T-cell (primary cell): Measurements from ENCODE around the gene PRSS16. TPM values are rescaled to one million over a fixed set of nuclear protein-coding genes. Genes with fewer than 3 reads are reported as not detected.

Source experiments
- ATAC-seq, 4 experiments: fragments of 200-7000 bp in 3 of 4; fragments of 150-1000 bp in 1 of 4; cut with Tn5 transposase; replicated peaks in 1 of 4; 1 replicate in 3 of 4; 2 replicates in 1 of 4; pipeline ENCODE4 v1.10.0; 2021; ENCODE audit warnings: moderate library complexity in 3 of 4, mild to moderate bottlenecking in 2 of 4, moderate number of reproducible peaks in 1 of 4
- CTCF ChIA-PET, 2 donors: fragments of 300-600 bp; sonication (Branson Sonifier 250); formaldehyde crosslinking; loops; one replicate each; lab custom pipeline; 2022; ENCODE audit warnings: antibody characterized with exemption in 2 of 2; lab: Charles Lee
- POLR2A ChIA-PET, 2 donors: fragments of 300-600 bp; sonication (Branson Sonifier 250); formaldehyde crosslinking; loops; one replicate each; lab custom pipeline; 2022; ENCODE audit warnings: antibody characterized with exemption in 2 of 2; lab: Charles Lee
- DNase-seq, 35 experiments: peaks; one replicate each; pipeline versions ENCODE4 v3.0.0 to v3.0.0-alpha.2; 2013 to 2023
- H3K27ac ChIP-seq: one replicate; pipeline ENCODE4 v1.5.1; 2013; ENCODE audit warnings: low read length
- H3K27me3 ChIP-seq, 2 experiments: replicated peaks in 1 of 2; 1 replicate in 1 of 2; 2 replicates in 1 of 2; pipeline versions ENCODE4 v1.6.1 to v1.7.0; 2013; ENCODE audit warnings: low read length in 1 of 2, mixed read lengths in 1 of 2; ENCODE audit not compliant: control insufficient read depth in 2 of 2, insufficient read depth in 2 of 2; ENCODE audit errors: extremely low read depth in 1 of 2
- H3K36me3 ChIP-seq, 2 donors: 1 replicate in 1 of 2; 2 replicates in 1 of 2; pipeline versions ENCODE4 v1.6.1 to v1.7.0; 2013; ENCODE audit warnings: low read length in 1 of 2; ENCODE audit not compliant: control insufficient read depth in 2 of 2, insufficient read depth in 1 of 2; ENCODE audit errors: extremely low read depth in 1 of 2
- H3K4me1 ChIP-seq, 2 experiments: 1 replicate in 1 of 2; 2 replicates in 1 of 2; pipeline versions ENCODE4 v1.6.1 to v1.7.0; 2013; ENCODE audit warnings: low read length in 2 of 2, mixed read lengths in 1 of 2; ENCODE audit not compliant: insufficient read depth in 2 of 2, control insufficient read depth in 1 of 2; ENCODE audit errors: extremely low read depth in 1 of 2
- H3K4me3 ChIP-seq, 2 donors: 1 replicate in 1 of 2; 2 replicates in 1 of 2; pipeline versions ENCODE4 v1.5.1 to v1.7.0; 2013; ENCODE audit warnings: mild to moderate bottlenecking in 2 of 2, low read length in 1 of 2, moderate library complexity in 1 of 2; ENCODE audit not compliant: control insufficient read depth in 1 of 2; ENCODE audit errors: extremely low read depth in 1 of 2
- H3K9me3 ChIP-seq: 2 replicates; pipeline ENCODE4 v1.7.0; 2013
- H3K27ac Mint-ChIP-seq, 2 donors: one replicate each; pipeline ENCODE4 v1.8.0; 2020 to 2021; ENCODE audit warnings: mild to moderate bottlenecking in 2 of 2, mixed read lengths in 2 of 2
- H3K27me3 Mint-ChIP-seq, 2 donors: one replicate each; pipeline ENCODE4 v1.8.0; 2021 to 2022; ENCODE audit warnings: mixed read lengths in 2 of 2
- H3K36me3 Mint-ChIP-seq: one replicate; pipeline ENCODE4 v1.8.0; 2021; ENCODE audit warnings: mixed read lengths
- H3K4me1 Mint-ChIP-seq, 3 donors: one replicate each; pipeline ENCODE4 v1.8.0; 2020 to 2022; ENCODE audit warnings: mixed read lengths in 3 of 3, mild to moderate bottlenecking in 1 of 3
- H3K4me3 Mint-ChIP-seq, 3 donors: one replicate each; pipeline ENCODE4 v1.8.0; 2020 to 2022; ENCODE audit warnings: mild to moderate bottlenecking in 3 of 3, mixed read lengths in 3 of 3, moderate library complexity in 3 of 3
- H3K9me3 Mint-ChIP-seq, 3 donors: one replicate each; pipeline ENCODE4 v1.8.0; 2020 to 2022; ENCODE audit warnings: mixed read lengths in 3 of 3
- WGBS: methylation state at CpG from one replicate; pipeline ENCODE4 v1.1.5; 2013; ENCODE audit warnings: missing lambda C conversion rate; ENCODE audit not compliant: insufficient coverage; 5-methylcytosine and 5-hydroxymethylcytosine counted together
- total RNA-seq, 35 experiments: library from RNA in 6 of 35; stranded (reverse) in 6 of 35; fragments of 120-200 nt in 1 of 35; gene quantifications; one replicate each; pipeline versions ENCODE4 v1.2.1 to v1.2.4 and lab custom pipeline; 2013 to 2026

Gene PRSS16
- total RNA-seq, 5 donors from 2014 or later (not counting 1 experiment from before 2014, with no cell fraction given), result 0.43 to 3.2 (median 2.1) TPM

DNA sequence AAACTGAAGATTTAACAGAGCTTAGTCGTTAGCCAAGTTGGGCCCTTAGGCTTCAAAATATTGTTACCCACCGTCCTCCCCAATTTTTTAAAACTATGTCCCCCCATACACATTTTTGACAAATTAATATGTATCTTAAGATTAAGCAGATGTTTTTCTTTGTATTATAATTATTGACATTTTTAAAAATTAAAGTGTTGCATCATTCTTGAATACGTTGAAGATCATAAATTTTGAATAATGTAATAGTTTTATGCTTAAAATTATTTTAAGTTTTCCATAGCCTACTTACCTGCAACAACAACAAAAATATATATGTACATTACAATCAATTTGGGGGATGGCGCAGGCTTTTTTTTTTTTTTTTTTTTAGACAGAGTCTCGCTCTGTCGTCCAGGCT is 8.2 kb upstream of the PRSS16 start:
- H3K4me3 Mint-ChIP-seq, result no peak overlapping the region
- H3K27ac Mint-ChIP-seq, result no peak overlapping the region
- Histone ChIP-seq H3K9me3 (peaks cover 2% of the 10 kb centered on the region), H3K36me3 (no peaks in the 10 kb centered on the region), H3K4me3 (no peak overlapping the region), H3K4me1 (peaks cover 0 to 16% of the 10 kb centered on the region in 2 experiments), H3K27me3 (peaks cover 19 to 56% of the 10 kb centered on the region in 2 experiments), H3K27ac (no peak overlapping the region)
- peaks cover 12 to 28% (median 13%) of the 10 kb centered on the region in 3 donors for H3K4me1 Mint-ChIP-seq
- WGBS, result no CpG with 5 or more reads among the region's 6 CpGs
- H3K36me3 Mint-ChIP-seq, result peaks cover 6% of the 10 kb centered on the region
- ATAC-seq, result no peak
- ChIA-PET CTCF (no interaction called here), POLR2A (no interaction called here)
- H3K27me3 Mint-ChIP-seq, result peaks cover 71 to 82% of the 10 kb centered on the region in 2 donors
- H3K9me3 Mint-ChIP-seq, result peaks cover 6 to 24% (median 7%) of the 10 kb centered on the region in 3 donors
- no peak for DNase-seq

DNA sequence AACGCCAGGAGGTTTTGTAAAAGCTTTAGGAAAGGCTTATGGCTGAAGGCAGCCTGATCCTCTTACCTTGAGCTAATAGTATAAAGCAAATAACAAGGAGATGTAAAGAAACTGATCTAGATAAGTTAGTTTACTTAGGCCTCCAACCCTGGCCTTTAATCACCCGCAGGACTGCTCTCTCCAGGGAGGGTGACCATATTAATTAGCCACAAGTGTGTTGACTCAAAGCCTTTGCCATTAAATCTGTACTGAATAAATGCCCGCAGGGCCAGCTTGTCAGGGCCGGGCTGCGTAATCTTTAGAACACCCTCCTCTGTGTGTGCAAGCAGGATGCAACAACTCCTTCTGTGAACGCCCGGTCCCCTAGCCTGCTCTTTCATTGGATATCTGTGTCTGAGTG is 6.1 kb upstream of the PRSS16 start:
- ChIA-PET CTCF (interaction anchor here in 1 of 2 donors (0.6 kb wide), 1 partner anchor 18 kb away, joined by 4 read pairs; no protein-coding TSS in a partner anchor), POLR2A (no interaction called here)
- Mint-ChIP-seq H3K27me3 (peaks cover 59 to 71% of the 10 kb centered on the region in 2 donors), H3K36me3 (peaks cover 6% of the 10 kb centered on the region), H3K4me1 (peaks cover 7 to 21% (median 8%) of the 10 kb centered on the region in 3 donors), H3K4me3 (no peak overlapping the region), H3K27ac (no peak overlapping the region), H3K9me3 (peaks cover 6 to 23% (median 7%) of the 10 kb centered on the region in 3 donors)
- WGBS, result 50% methylated on average over 1 of the region's 7 CpGs
- peaks cover 14 to 51% of the 10 kb centered on the region in 2 experiments for H3K27me3 ChIP-seq
- peaks cover 0 to 12% of the 10 kb centered on the region in 2 experiments for H3K4me1 ChIP-seq
- ATAC-seq (no peak), DNase-seq (no peak)
- H3K36me3 ChIP-seq, result no peaks in the 10 kb centered on the region
- H3K9me3 ChIP-seq, result peaks cover 2% of the 10 kb centered on the region
- no peak overlapping the region for H3K4me3 ChIP-seq
- no peak overlapping the region for H3K27ac ChIP-seq

DNA sequence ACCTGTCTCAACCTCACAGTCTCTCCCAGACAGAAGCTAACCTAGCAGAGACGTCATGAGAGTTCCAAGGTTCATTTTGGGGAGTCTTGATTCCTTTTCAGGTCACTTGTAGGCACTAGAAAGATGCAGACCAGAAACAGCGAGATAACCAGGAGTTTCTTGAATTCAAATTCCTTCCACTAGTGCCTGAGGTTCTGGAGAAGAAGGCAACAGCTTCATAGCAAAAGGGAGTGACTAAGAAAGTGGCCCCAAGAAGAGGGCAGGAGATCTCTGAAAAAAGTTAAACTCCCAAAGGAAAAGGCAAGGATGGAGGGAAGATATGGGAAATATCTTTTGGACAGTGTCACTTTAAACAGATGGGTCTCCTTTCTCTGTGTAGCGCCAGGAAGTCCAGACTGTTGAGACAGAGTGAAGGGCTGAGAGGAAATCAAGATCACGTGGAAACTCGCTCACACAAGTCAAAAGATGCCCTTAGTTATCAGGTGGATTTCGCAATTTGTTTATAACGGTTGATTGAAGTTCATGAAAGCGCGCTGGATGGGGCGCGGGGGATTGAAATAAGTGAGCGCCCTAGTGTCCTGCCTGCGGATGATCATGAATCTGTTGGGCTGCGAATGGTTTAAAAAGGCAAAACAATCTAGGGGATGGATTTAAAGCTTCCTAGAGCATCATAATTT is 4.8 kb upstream of the PRSS16 start:
- ATAC-seq (no peak), DNase-seq (no peak)
- Mint-ChIP-seq H3K27ac (no peak overlapping the region), H3K4me1 (peaks cover 2 to 9% (median 5%) of the 10 kb centered on the region in 3 donors), H3K4me3 (no peak overlapping the region), H3K27me3 (peaks cover 46 to 58% of the 10 kb centered on the region in 2 donors), H3K9me3 (peaks cover 2 to 10% (median 6%) of the 10 kb centered on the region in 3 donors), H3K36me3 (no peaks in the 10 kb centered on the region)
- 52% methylated on average over 4 of the region's 14 CpGs for WGBS
- H3K4me3 ChIP-seq, result no peak overlapping the region
- POLR2A ChIA-PET, result no interaction called here
- no peaks in the 10 kb centered on the region for H3K9me3 ChIP-seq
- no peak overlapping the region for H3K27ac ChIP-seq
- CTCF ChIA-PET, result no interaction called here
- H3K27me3 ChIP-seq, result peaks cover 13 to 50% of the 10 kb centered on the region in 2 experiments
- H3K36me3 ChIP-seq, result no peaks in the 10 kb centered on the region
- H3K4me1 ChIP-seq, result peaks cover 0 to 9% of the 10 kb centered on the region in 2 experiments

DNA sequence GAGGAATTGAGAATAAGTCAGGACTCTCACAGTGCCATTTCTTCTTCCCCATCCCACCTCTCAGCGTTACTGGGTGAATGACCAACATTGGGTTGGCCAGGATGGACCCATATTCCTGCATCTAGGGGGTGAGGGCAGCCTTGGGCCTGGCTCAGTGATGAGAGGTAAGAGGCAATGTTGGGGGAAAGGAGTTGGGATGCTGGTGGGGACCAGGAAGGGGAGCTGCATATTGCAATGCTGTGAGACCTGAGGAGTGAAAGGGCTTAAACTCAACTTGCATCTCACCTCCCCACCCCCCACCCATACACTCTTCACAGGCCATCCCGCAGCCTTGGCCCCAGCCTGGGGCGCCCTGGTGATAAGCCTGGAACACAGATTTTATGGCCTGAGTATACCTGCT is 1.3 kb downstream of the PRSS16 start:
- no peaks in the 10 kb centered on the region for H3K36me3 Mint-ChIP-seq

DNA sequence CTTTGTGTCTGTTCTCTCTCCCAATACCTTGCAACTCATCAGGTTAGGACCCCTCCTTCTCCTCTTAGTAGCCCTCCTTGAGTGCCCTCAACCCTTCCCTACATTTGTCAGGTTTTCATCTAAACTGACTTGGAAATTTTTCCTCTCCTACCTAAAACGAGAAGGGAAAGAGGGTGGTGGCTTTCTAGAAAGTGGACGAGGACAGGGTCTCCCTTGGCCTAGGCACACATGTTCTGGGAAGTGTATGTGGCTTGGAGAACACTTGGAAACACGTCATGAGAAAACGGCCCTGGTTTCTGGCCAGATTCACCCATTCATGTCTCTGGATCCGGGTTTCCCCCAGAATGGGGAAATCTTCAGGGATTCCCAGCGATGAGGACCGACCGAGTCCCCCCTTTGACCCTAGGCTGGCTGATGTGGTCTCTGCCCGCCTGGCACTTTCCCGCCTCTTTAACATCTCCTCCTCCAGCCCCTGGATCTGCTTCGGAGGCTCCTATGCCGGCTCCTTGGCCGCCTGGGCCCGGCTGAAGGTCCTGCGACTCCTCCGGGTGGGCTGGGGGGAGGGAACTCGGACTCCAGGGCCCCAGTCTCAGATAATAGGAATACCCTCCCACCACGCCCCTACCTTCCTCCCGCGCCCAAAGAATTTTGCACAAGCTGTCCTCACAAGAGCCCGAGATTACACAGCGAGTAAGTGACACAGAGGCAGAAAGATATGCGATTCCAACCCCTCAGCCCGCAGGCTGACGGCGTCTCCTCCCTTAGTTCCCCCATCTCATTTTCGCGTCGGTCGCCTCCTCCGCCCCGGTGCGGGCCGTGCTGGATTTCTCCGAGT is 3.0 kb downstream of the PRSS16 start:
- Mint-ChIP-seq H3K9me3 (no peaks in the 10 kb centered on the region), H3K4me3 (peak overlapping the region; percentile 82 to 90 (median 84)), H3K27me3 (peaks cover 42 to 59% of the 10 kb centered on the region in 2 donors), H3K4me1 (peaks cover 6 to 15% (median 12%) of the 10 kb centered on the region in 3 donors), H3K27ac (no peak overlapping the region), H3K36me3 (no peaks in the 10 kb centered on the region)
- 21% methylated on average over 14 of the region's 35 CpGs for WGBS
- no peaks in the 10 kb centered on the region for H3K9me3 ChIP-seq
- peak overlapping the region; percentile 62 to 64 for H3K4me3 ChIP-seq
- peak in 2 of 4 experiments; percentile 10 to 30 for ATAC-seq
- ChIA-PET CTCF (interaction anchor here in 1 of 2 donors (0.6 kb wide), 1 partner anchor 23 kb away, joined by 3 read pairs; no protein-coding TSS in a partner anchor), POLR2A (no interaction called here)
- H3K36me3 ChIP-seq, result no peaks in the 10 kb centered on the region
- DNase-seq, result peak in 6 of 35 experiments; percentile 4 to 23 (median 10)
- H3K27ac ChIP-seq, result peak overlapping the region; percentile 9
- H3K4me1 ChIP-seq, result peaks cover 0 to 20% of the 10 kb centered on the region in 2 experiments
- H3K27me3 ChIP-seq, result peaks cover 30 to 52% of the 10 kb centered on the region in 2 experiments

More for the DNA sequence above, 1.3 kb downstream of the PRSS16 start:
- Histone ChIP-seq H3K4me3 (no peak overlapping the region), H3K27ac (no peak overlapping the region), H3K4me1 (peaks cover 0 to 20% of the 10 kb centered on the region in 2 experiments), H3K36me3 (no peaks in the 10 kb centered on the region), H3K27me3 (peaks cover 29 to 52% of the 10 kb centered on the region in 2 experiments), H3K9me3 (no peaks in the 10 kb centered on the region)
- DNase-seq (no peak), ATAC-seq (no peak)
- H3K27ac Mint-ChIP-seq, result no peak overlapping the region
- no peak overlapping the region for H3K4me3 Mint-ChIP-seq
- WGBS, result no CpG with 5 or more reads among the region's 3 CpGs
- peaks cover 25 to 50% of the 10 kb centered on the region in 2 donors for H3K27me3 Mint-ChIP-seq
- H3K4me1 Mint-ChIP-seq, result peaks cover 6 to 15% (median 12%) of the 10 kb centered on the region in 3 donors
- CTCF ChIA-PET, result no interaction called here
- POLR2A ChIA-PET, result no interaction called here
- H3K9me3 Mint-ChIP-seq, result no peaks in the 10 kb centered on the region

DNA sequence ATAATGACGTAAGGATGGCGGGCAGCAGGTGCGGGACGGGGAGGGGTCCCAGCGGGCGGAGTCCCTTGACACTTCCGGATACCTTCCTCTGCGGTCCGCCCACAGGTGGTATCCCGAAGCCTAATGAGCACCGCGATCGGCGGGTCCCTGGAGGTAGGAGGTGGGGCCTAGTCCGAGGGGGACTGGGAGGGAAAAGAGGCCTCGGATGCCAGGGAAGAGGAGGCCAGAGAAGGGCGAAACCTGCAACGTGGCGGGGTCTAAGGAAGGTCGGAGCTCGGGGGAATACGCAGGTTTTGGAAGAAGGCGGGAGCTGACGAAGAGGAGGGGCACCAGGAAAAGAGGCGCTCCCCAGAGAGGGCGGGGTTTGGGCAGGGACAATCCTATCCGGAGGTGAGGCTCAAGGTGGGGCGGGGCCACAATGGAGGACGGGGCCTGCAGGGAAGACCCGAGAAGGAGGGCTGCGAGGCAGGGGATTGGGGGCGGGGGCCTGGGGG is 3.7 kb downstream of the PRSS16 start:
- Mint-ChIP-seq H3K4me3 (peak overlapping the region; percentile 82 to 90 (median 84)), H3K9me3 (no peaks in the 10 kb centered on the region), H3K4me1 (peaks cover 6 to 15% (median 12%) of the 10 kb centered on the region in 3 donors), H3K27ac (peak overlapping the region in 1 of 2 donors; percentile 59), H3K36me3 (no peaks in the 10 kb centered on the region), H3K27me3 (peaks cover 48 to 65% of the 10 kb centered on the region in 2 donors)
- WGBS, result under 1% methylated on average over 16 of the region's 32 CpGs
- CTCF ChIA-PET, result interaction anchor here in 1 of 2 donors (0.6 to 0.7 kb wide), 2 partner anchors 23 to 124 kb away, joined by 3 to 7 read pairs; no protein-coding TSS in a partner anchor
- Histone ChIP-seq H3K4me3 (peak overlapping the region; percentile 62 to 64), H3K27me3 (peaks cover 30 to 52% of the 10 kb centered on the region in 2 experiments), H3K4me1 (peaks cover 0 to 20% of the 10 kb centered on the region in 2 experiments), H3K27ac (peak overlapping the region; percentile 9), H3K36me3 (no peaks in the 10 kb centered on the region), H3K9me3 (no peaks in the 10 kb centered on the region)
- DNase-seq (peak in 29 of 35 experiments; percentile 8 to 72 (median 26)), ATAC-seq (peak; percentile 72 to 77 (median 76))
- POLR2A ChIA-PET, result no interaction called here
